ENCODE measurements around the gene MRPL4.
"Not testable (repeated sequence)": the region's sequence is repeated elsewhere in the genome, so short reads cannot be mapped to it uniquely, and the experiment has no call there.

Gene MRPL4

GRCh38 chr19:10274589-10274988, 22.6 kb downstream of the MRPL4 start:
- ATAC-seq (replicated peaks; ENCODE audit: extremely low read depth, poor library complexity, severe bottlenecking) (no peak), DNase-seq (ENCODE audit: low spot score in 2 of 2) (no peak)
- peaks cover 45% of the 10 kb centered on the region for H3K4me1 Mint-ChIP-seq
- H3K4me3 Mint-ChIP-seq: no peak overlapping the region
- no peak overlapping the region for H3K27ac Mint-ChIP-seq (ENCODE audit: low read depth)
- no peaks in the 10 kb centered on the region for H3K27me3 Mint-ChIP-seq
- H3K9me3 Mint-ChIP-seq: no peaks in the 10 kb centered on the region
- H3K36me3 Mint-ChIP-seq (ENCODE audit: insufficient read depth): peaks cover 34% of the 10 kb centered on the region

GRCh38 chr19:10277795-10278589, 26.0 kb downstream of the MRPL4 start:
- Mint-ChIP-seq H3K4me1 (peaks cover 26% of the 10 kb centered on the region), H3K9me3 (no peaks in the 10 kb centered on the region), H3K4me3 (no peak overlapping the region), H3K36me3 (ENCODE audit: insufficient read depth) (peaks cover 35% of the 10 kb centered on the region), H3K27me3 (no peaks in the 10 kb centered on the region), H3K27ac (ENCODE audit: low read depth) (no peak overlapping the region)
- DNase-seq (ENCODE audit: low spot score in 2 of 2): no peak
- no peak for ATAC-seq (replicated peaks; ENCODE audit: extremely low read depth, poor library complexity, severe bottlenecking)

GRCh38 chr19:10278935-10279334, 26.9 kb downstream of the MRPL4 start:
- Mint-ChIP-seq H3K4me1 (peaks cover 23% of the 10 kb centered on the region), H3K9me3 (no peaks in the 10 kb centered on the region), H3K27me3 (no peaks in the 10 kb centered on the region), H3K4me3 (peak overlapping the region; percentile 8), H3K36me3 (ENCODE audit: insufficient read depth) (peaks cover 41% of the 10 kb centered on the region), H3K27ac (ENCODE audit: low read depth) (no peak overlapping the region)
- DNase-seq (ENCODE audit: low spot score in 2 of 2): no peak
- no peak for ATAC-seq (replicated peaks; ENCODE audit: extremely low read depth, poor library complexity, severe bottlenecking)

GRCh38 chr19:10279737-10280442, 27.9 kb downstream of the MRPL4 start:
- H3K27ac Mint-ChIP-seq (ENCODE audit: low read depth): no peak overlapping the region
- H3K36me3 Mint-ChIP-seq (ENCODE audit: insufficient read depth): peaks cover 42% of the 10 kb centered on the region
- no peak overlapping the region for H3K4me3 Mint-ChIP-seq
- no peaks in the 10 kb centered on the region for H3K9me3 Mint-ChIP-seq
- no peaks in the 10 kb centered on the region for H3K27me3 Mint-ChIP-seq
- ATAC-seq (replicated peaks; ENCODE audit: extremely low read depth, poor library complexity, severe bottlenecking): peak; percentile 62
- peaks cover 15% of the 10 kb centered on the region for H3K4me1 Mint-ChIP-seq
- no peak for DNase-seq (ENCODE audit: low spot score in 2 of 2)

- not testable (repeated sequence) for DNase-seq (ENCODE audit: low spot score in 2 of 2); H3K9me3 Mint-ChIP-seq; H3K27ac Mint-ChIP-seq (ENCODE audit: low read depth); H3K4me3 Mint-ChIP-seq; H3K27me3 Mint-ChIP-seq; ATAC-seq (replicated peaks; ENCODE audit: extremely low read depth, poor library complexity, severe bottlenecking)
- peaks cover 50% of the 10 kb centered on the region for H3K36me3 Mint-ChIP-seq (ENCODE audit: insufficient read depth)
- H3K4me1 Mint-ChIP-seq: peaks cover 25% of the 10 kb centered on the region
Measured at GRCh38 chr19:10282043-10282442, 30.0 kb downstream of the MRPL4 start.

- no peak overlapping the region for H3K27ac Mint-ChIP-seq (ENCODE audit: low read depth)
- no peak overlapping the region for H3K4me3 Mint-ChIP-seq
- ATAC-seq (replicated peaks; ENCODE audit: extremely low read depth, poor library complexity, severe bottlenecking) (no peak), DNase-seq (ENCODE audit: low spot score in 2 of 2) (no peak)
- H3K36me3 Mint-ChIP-seq (ENCODE audit: insufficient read depth): peaks cover 42% of the 10 kb centered on the region
- H3K4me1 Mint-ChIP-seq: peaks cover 27% of the 10 kb centered on the region
- H3K27me3 Mint-ChIP-seq: peaks cover 11% of the 10 kb centered on the region
- no peaks in the 10 kb centered on the region for H3K9me3 Mint-ChIP-seq
Measured at GRCh38 chr19:10283301-10284064, 31.5 kb downstream of the MRPL4 start.

GRCh38 chr19:10284065-10284959, 32.3 kb downstream of the MRPL4 start:
- no peak overlapping the region for H3K27ac Mint-ChIP-seq (ENCODE audit: low read depth)
- H3K4me3 Mint-ChIP-seq: no peak overlapping the region
- ATAC-seq (replicated peaks; ENCODE audit: extremely low read depth, poor library complexity, severe bottlenecking) (no peak), DNase-seq (ENCODE audit: low spot score in 2 of 2) (no peak)
- peaks cover 19% of the 10 kb centered on the region for H3K27me3 Mint-ChIP-seq
- H3K36me3 Mint-ChIP-seq (ENCODE audit: insufficient read depth): peaks cover 41% of the 10 kb centered on the region
- H3K9me3 Mint-ChIP-seq: no peaks in the 10 kb centered on the region
- peaks cover 29% of the 10 kb centered on the region for H3K4me1 Mint-ChIP-seq

GRCh38 chr19:10284960-10285278, 32.9 kb downstream of the MRPL4 start:
- no peaks in the 10 kb centered on the region for H3K9me3 Mint-ChIP-seq
- H3K4me1 Mint-ChIP-seq: peaks cover 25% of the 10 kb centered on the region
- peaks cover 24% of the 10 kb centered on the region for H3K27me3 Mint-ChIP-seq
- ATAC-seq (replicated peaks; ENCODE audit: extremely low read depth, poor library complexity, severe bottlenecking) (no peak), DNase-seq (ENCODE audit: low spot score in 2 of 2) (no peak)
- H3K36me3 Mint-ChIP-seq (ENCODE audit: insufficient read depth): peaks cover 38% of the 10 kb centered on the region
- no peak overlapping the region for H3K4me3 Mint-ChIP-seq
- no peak overlapping the region for H3K27ac Mint-ChIP-seq (ENCODE audit: low read depth)

GRCh38 chr19:10285393-10285792, 33.4 kb downstream of the MRPL4 start:
- DNase-seq (ENCODE audit: low spot score in 2 of 2) (no peak), ATAC-seq (replicated peaks; ENCODE audit: extremely low read depth, poor library complexity, severe bottlenecking) (no peak)
- peaks cover 29% of the 10 kb centered on the region for H3K27me3 Mint-ChIP-seq
- peaks cover 37% of the 10 kb centered on the region for H3K36me3 Mint-ChIP-seq (ENCODE audit: insufficient read depth)
- H3K4me3 Mint-ChIP-seq: no peak overlapping the region
- peaks cover 27% of the 10 kb centered on the region for H3K4me1 Mint-ChIP-seq
- no peaks in the 10 kb centered on the region for H3K9me3 Mint-ChIP-seq
- H3K27ac Mint-ChIP-seq (ENCODE audit: low read depth): no peak overlapping the region

- peaks cover 45% of the 10 kb centered on the region for H3K27me3 Mint-ChIP-seq
Measured at GRCh38 chr19:10286803-10287737, 35.1 kb downstream of the MRPL4 start, which contains the start of gene ICAM4. TSS of gene ICAM4 (plus strand) at chr19:10286955. CDS start at chr19:10287013, 58 bp downstream.

GRCh38 chr19:10288662-10289166, 36.7 kb downstream of the MRPL4 start:
- Mint-ChIP-seq H3K4me1 (peaks cover 55% of the 10 kb centered on the region), H3K27me3 (peaks cover 62% of the 10 kb centered on the region), H3K9me3 (no peaks in the 10 kb centered on the region), H3K27ac (ENCODE audit: low read depth) (no peak overlapping the region), H3K4me3 (peak overlapping the region; percentile 87), H3K36me3 (ENCODE audit: insufficient read depth) (peaks cover 32% of the 10 kb centered on the region)
- no peak for ATAC-seq (replicated peaks; ENCODE audit: extremely low read depth, poor library complexity, severe bottlenecking)
- DNase-seq (ENCODE audit: low spot score in 2 of 2): no peak

More at GRCh38 chr19:10286803-10287737, 35.1 kb downstream of the MRPL4 start, which contains the start of gene ICAM4:
- peaks cover 43% of the 10 kb centered on the region for H3K4me1 Mint-ChIP-seq
- no peaks in the 10 kb centered on the region for H3K9me3 Mint-ChIP-seq
- no peak within 1 kb of the TSS for H3K27ac Mint-ChIP-seq (ENCODE audit: low read depth)
- peak within 1 kb of the TSS; percentile 40 for H3K4me3 Mint-ChIP-seq
- DNase-seq (ENCODE audit: low spot score in 2 of 2) (no peak), ATAC-seq (replicated peaks; ENCODE audit: extremely low read depth, poor library complexity, severe bottlenecking) (no peak)
- H3K36me3 Mint-ChIP-seq (ENCODE audit: insufficient read depth): peaks cover 37% of the 10 kb centered on the region
